GM12892 (cell line): ENCODE data around the gene PRKAG2.

ENCODE experiments used
- DNase-seq: peaks from one replicate; pipeline ENCODE4 v3.0.0; 2011; ENCODE audit not compliant: insufficient read length
- FAIRE-seq: peaks from 2 replicates; lab custom pipeline; 2011; peaks lifted over from hg19 to GRCh38; lab: Jason Lieb, UNC
- POLR2A ChIP-seq: IDR thresholded peaks from 2 replicates; pipeline ENCODE4 v1.6.1; 2011; ENCODE audit warnings: low read depth, low read length, control low read depth
- POLR2AphosphoS5 ChIP-seq: IDR thresholded peaks from 2 replicates; pipeline ENCODE4 v1.6.1; 2011; ENCODE audit warnings: low read depth, low read length, control low read depth
- TAF1 ChIP-seq: IDR thresholded peaks from 2 replicates; pipeline ENCODE4 v1.6.1; 2011; ENCODE audit warnings: low read depth, mild to moderate bottlenecking, control low read depth, low read length, borderline replicate concordance

The PRKAG2 gene

DNA sequence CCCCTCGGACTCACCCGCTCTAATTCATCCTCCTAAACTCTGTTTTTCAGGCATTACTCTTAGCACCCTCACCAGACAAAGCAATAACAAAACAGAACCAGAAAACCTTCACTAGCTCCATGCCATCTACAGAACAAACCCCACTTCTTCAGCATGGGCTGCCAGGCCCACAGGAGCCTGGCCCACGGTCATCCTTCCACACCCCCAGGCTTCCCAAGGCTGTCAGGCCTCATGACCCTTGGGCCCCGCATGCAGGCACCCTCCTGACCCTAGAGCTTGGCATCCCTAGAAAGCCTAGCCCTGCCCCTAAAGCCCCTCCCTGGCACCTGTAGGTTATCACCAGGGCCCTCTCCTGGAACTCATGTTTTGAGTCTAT is 59.6 kb downstream of the PRKAG2 start:
- DNase-seq (no peak), FAIRE-seq (no peak)
- TF ChIP-seq TAF1 (no peak), POLR2A (no peak), POLR2AphosphoS5 (no peak)

DNA sequence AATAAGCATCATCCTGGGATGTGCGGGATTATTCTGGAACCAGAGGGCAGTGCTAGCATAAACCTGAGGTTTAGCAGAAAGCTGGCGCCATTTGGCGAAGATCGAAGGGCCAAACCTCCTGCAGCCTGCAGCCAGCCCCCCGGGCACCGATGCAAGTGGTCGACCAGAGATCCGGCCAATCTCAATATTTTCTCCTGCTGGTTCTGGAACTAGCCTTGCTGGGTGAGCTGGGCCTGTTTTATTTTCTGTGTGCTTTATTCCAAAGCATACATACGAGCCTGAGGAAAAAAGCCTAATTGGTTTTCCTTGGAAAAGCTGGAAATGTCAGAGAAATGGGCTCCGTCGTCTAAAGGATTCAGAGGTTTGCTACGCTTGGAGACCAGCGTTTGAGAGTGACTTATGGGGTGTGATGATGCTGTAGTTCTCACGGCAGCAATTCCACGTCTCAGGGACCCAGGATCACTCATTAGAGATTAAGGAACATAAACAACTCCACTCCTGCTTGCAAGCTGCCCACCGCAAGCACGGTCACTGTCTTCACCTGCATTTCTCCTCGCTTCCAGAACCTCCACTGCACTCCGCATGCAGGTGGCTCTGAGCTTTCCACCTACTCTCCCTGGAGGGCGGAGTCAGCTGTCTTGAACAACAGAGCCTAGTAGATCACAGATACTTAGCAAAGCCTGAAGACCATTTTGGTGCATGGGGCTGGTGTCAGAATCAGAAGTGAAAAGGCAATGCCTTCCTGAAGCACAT is 60.2 kb downstream of the PRKAG2 start:
- TF ChIP-seq POLR2A (no peak), TAF1 (no peak), POLR2AphosphoS5 (no peak)
- DNase-seq: no peak
- FAIRE-seq: no peak

DNA sequence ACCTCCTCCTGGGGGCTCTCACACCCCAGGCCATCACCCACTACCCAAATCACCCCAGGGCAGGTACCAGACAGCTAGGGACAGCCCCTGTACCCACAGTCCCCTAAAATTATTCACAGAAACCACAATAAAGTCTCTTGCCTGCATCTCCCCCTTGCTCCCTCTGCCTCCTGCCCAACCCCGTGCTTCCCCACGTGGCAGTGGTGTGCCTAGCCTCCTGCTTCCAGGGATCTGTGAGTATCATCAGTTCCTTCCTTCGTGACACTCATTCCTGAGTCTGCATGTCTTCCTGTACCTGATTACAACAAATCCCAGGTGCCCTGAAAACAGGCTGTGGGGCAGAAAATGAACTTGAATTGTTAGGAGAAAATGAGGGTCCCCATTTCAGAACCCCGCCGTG is 61.5 kb downstream of the PRKAG2 start:
- DNase-seq: no peak
- TF ChIP-seq TAF1: no peak
- no peak for TF ChIP-seq POLR2AphosphoS5
- no peak for TF ChIP-seq POLR2A
- FAIRE-seq: no peak

DNA sequence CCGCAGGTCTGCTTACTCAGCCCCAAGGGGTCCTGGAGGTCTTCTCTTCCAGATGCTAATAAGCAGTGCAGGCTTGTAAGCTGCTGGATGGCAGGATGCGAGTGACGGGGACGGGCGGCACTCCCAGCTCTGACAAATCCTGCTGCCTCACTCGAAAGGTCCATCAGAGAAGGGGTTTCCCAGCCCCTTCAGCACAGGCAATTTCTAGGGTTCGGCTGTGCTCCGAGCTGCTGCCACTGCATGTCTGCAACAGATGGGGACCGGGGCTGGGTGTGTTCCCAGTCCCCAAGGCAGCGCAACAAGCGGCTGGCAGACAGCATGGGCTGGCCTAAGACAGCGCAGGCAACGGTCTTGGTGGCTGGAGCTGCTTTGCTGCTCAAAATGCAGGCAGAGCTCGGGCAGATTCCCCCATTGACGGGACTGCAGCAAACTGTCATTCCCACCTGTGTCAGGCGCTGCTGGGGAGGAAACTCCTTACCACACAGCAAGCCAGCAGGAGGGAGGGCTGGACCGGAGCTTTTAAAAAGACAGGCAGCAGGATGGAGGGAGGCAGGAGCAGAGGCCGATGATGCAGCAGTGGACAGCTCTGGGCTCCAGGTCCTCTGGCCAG is 62.4 kb downstream of the PRKAG2 start:
- TF ChIP-seq POLR2AphosphoS5 (no peak), POLR2A (no peak), TAF1 (no peak)
- no peak for DNase-seq
- FAIRE-seq: no peak

DNA sequence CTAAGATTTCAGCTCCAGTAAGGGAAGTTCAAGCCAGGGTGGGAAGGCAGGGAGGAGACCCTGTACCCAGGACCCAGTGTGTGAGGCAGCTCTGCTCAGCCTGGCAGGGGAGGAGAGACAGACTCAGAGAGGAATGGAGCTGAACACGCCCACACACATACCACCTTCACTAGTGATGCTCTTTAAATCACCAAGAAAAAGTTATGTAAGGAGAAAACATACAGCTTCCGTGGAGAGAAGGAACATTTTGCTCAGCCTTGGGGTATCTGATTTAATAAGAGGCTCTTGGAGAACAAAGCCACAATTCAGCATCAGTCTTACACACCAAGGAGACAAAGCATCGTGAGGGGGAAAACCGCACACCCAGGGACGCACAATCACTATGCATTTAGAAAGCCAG is 62.9 kb downstream of the PRKAG2 start:
- TF ChIP-seq POLR2A: no peak
- no peak for TF ChIP-seq POLR2AphosphoS5
- no peak for TF ChIP-seq TAF1
- no peak for FAIRE-seq
- no peak for DNase-seq

DNA sequence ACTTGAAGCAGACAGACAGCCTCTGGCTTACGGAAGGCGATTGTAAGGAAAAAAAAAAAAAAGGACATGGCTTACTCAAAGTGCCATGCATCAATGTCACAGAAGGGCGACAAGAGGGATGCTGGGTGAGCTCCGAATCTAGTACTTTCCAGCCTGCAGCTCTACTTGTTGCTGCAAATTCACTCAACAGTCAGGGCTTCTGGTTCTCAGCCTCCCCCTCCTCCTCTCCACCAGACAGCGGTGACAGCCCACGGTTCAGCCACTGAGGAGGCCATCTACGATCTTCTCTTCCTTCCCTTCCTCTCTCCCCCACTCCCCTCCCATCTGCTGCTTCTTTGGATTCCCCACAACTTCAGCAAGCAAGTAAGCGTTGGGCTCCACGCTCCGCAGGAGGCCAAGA is 63.5 kb downstream of the PRKAG2 start:
- TF ChIP-seq POLR2A (no peak), POLR2AphosphoS5 (no peak), TAF1 (no peak)
- DNase-seq (no peak), FAIRE-seq (no peak)

DNA sequence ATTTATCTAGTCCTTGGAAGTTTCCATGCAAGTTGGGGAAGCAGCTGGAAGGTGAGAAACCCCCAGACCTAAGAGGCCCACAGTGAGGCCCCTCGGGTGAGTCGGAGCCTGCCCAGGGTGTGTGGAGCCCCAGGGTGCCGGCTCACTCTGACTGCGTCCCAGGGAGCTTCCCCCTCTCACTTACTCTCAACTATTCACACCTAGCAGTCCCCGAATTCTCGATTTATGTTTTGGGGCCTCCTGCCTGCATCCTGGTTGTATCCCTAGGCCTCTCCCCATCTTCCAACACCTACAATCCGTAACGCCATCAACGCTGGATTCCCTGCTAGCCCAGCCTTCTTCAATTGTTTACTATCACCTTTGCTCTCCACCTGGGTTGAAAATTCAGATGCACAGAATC is 63.9 kb downstream of the PRKAG2 start:
- no peak for TF ChIP-seq POLR2A
- TF ChIP-seq POLR2AphosphoS5: no peak
- TF ChIP-seq TAF1: no peak
- FAIRE-seq: no peak
- DNase-seq: no peak

GRCh38 chr7:151810441-151811232 is 66.3 kb downstream of the PRKAG2 start:
- no peak for TF ChIP-seq POLR2A
- TF ChIP-seq TAF1: no peak
- no peak for TF ChIP-seq POLR2AphosphoS5
- no peak for FAIRE-seq
- no peak for DNase-seq

DNA sequence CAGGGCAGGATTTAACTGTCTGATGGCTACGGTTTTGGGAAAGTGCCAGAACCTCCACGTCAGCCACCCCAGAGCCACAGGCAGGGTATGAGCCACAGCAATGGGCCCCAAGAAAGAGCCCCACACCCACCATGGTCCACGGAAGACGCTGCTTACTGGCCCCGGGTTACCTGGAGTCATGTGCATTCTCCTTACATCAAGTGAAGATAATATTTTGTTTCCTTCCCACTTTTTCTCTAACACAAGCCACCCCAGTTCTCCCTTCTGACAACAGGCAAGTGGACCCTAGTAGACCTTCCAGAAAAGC is 67.1 kb downstream of the PRKAG2 start:
- FAIRE-seq: no peak
- no peak for TF ChIP-seq POLR2AphosphoS5
- TF ChIP-seq POLR2A: no peak
- TF ChIP-seq TAF1: no peak

DNA sequence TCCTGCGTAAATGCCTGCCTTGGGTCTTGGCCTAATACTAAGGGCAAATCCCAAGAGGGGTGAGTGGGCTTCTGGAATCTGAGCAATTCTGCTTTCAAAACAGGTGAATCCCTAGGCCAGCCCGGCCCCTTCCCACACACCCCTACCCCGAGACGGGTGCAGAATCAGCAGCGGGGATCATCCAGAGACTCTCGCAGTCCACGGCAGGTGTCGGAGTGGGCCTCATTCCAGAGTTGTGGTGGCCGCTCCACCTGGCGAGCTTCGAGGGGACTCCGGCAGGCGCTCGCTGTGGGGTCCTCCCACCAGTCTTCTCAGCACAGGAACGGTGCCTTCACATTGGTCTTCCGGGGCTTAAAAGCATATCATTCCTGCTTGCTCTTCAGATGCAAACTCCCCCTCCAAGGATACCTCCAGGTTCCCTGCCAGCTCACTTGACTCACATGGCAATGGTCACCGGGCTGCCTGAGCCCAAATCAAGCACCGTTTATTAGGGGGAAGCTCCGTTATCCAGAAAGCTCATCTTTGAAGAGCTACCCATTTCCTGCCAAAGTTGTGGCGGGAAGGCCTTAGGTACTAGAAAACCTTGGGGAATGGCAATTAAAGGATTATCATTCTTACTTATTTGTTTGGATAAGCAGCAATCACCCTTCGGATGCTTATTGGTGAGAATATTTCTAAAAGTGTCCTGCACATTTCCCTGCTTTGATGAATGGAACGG is 67.6 kb downstream of the PRKAG2 start:
- FAIRE-seq: no peak
- TF ChIP-seq POLR2AphosphoS5: no peak
- TF ChIP-seq POLR2A: no peak
- no peak for DNase-seq

More for the DNA sequence above, 67.1 kb downstream of the PRKAG2 start:
- DNase-seq: no peak
